Epithelial cell of proximal tubule (primary cell): ENCODE measurements around the gene CD93. TPM values are rescaled to one million over a fixed set of nuclear protein-coding genes. Genes with fewer than 3 reads are reported as not detected.

Source experiments
- DNase-seq: peaks from one replicate; pipeline ENCODE4 v3.0.0-alpha.2; 2011; ENCODE audit warnings: low read depth
- H3K4me3 ChIP-seq: 2 replicates; pipeline ENCODE4 v1.5.1; 2011; ENCODE audit warnings: low read depth, mild to moderate bottlenecking, low read length
- CTCF ChIP-seq: conservative IDR thresholded peaks from 2 replicates; pipeline ENCODE4 v1.5.1; 2012; ENCODE audit warnings: low read depth, mild to moderate bottlenecking, low read length
- total RNA-seq: library from RNA; depleted of rRNA; stranded (reverse); fragments of >200 nt; gene quantifications from 2 replicates; pipeline ENCODE4 v1.2.3, GENCODE V29; 2015

The CD93 gene
- total RNA-seq, 1 donor from 2014 or later: 0.06 TPM

GRCh38 chr20:23037017-23037481, 49.1 kb downstream of the CD93 start:
- no peak for DNase-seq
- H3K4me3 ChIP-seq: no peak overlapping the region
- no peak for TF ChIP-seq CTCF

GRCh38 chr20:23036371-23036770, 49.8 kb downstream of the CD93 start:
- H3K4me3 ChIP-seq: no peak overlapping the region
- no peak for DNase-seq
- TF ChIP-seq CTCF: no peak

GRCh38 chr20:23035731-23036130, 50.4 kb downstream of the CD93 start:
- no peak for TF ChIP-seq CTCF
- DNase-seq: no peak
- H3K4me3 ChIP-seq: no peak overlapping the region

GRCh38 chr20:23034721-23035671, 51.1 kb downstream of the CD93 start, which contains the start of gene SSTR4:
Gene SSTR4, plus strand, starts transcription at chr20:23035312. Its CDS starts 172 bp downstream, at chr20:23035484.
- no peak for DNase-seq
- TF ChIP-seq CTCF: no peak
- H3K4me3 ChIP-seq: no peak within 1 kb of the TSS

GRCh38 chr20:23033918-23034317, 52.2 kb downstream of the CD93 start:
- no peak overlapping the region for H3K4me3 ChIP-seq
- no peak for DNase-seq
- TF ChIP-seq CTCF: no peak

GRCh38 chr20:23032750-23033078, 53.4 kb downstream of the CD93 start:
- no peak for DNase-seq
- TF ChIP-seq CTCF: no peak
- H3K4me3 ChIP-seq: no peak overlapping the region
